H1 (cell line): Measurements from ENCODE around the gene BCAS4. TPM values are rescaled to one million over a fixed set of nuclear protein-coding genes. Genes with fewer than 3 reads are reported as not detected.

Experiments
- ATF3 ChIP-seq: IDR thresholded peaks from 2 replicates; pipeline ENCODE4 v1.6.1; 2011; ENCODE audit warnings: low read depth, mild to moderate bottlenecking, low read length; ENCODE audit not compliant: insufficient read depth
- CBX5 ChIP-seq: fragments of 300-800, 300-1000 bp; sonication (generic); IDR thresholded peaks from 2 replicates; pipeline ENCODE4 v1.7.1; 2016; ENCODE audit warnings: antibody characterized with exemption, low read length, low read depth
- CBX8 ChIP-seq: fragments of 300-800, 300-1000 bp; sonication (generic); IDR thresholded peaks from 2 replicates; pipeline ENCODE4 v1.7.1; 2016; ENCODE audit warnings: low read depth, low read length, borderline replicate concordance
- EP300 ChIP-seq, 2 experiments: IDR thresholded peaks; 1 replicate in 1 of 2; 2 replicates in 1 of 2; pipeline ENCODE4 v1.6.1; 2011 to 2012; ENCODE audit warnings: low read depth in 2 of 2, low read length in 2 of 2, mild to moderate bottlenecking in 2 of 2, borderline replicate concordance in 1 of 2, inconsistent platforms in 1 of 2, moderate library complexity in 1 of 2
- HDAC6 ChIP-seq: IDR thresholded peaks from one replicate; pipeline ENCODE4 v1.7.1; 2012; ENCODE audit warnings: low read depth, mild to moderate bottlenecking, inconsistent platforms, low read length, moderate library complexity
- KDM5A ChIP-seq: fragments of 200-600 bp; IDR thresholded peaks from 2 replicates; pipeline ENCODE4 v1.7.1; 2012; ENCODE audit warnings: mild to moderate bottlenecking, low read length, inconsistent platforms, mixed read lengths
- MAFK ChIP-seq: IDR thresholded peaks from 2 replicates; pipeline ENCODE4 v1.6.1; 2012; ENCODE audit warnings: low read depth, mild to moderate bottlenecking, improper control_type of control experiment, low read length
- SAP30 ChIP-seq: fragments of 300-600 bp; sonication (generic); IDR thresholded peaks from 2 replicates; pipeline ENCODE4 v1.7.1; 2012; ENCODE audit warnings: low read length, moderate library complexity, mild to moderate bottlenecking, inconsistent platforms; ENCODE audit not compliant: insufficient read depth, insufficient replicate concordance
- SP2 ChIP-seq: IDR thresholded peaks from 2 replicates; pipeline ENCODE4 v1.6.1; 2012; ENCODE audit warnings: mild to moderate bottlenecking, low read length, inconsistent platforms
- polyA plus RNA-seq, 7 experiments: library from polyadenylated mRNA; depleted of rRNA in 3 of 7; stranded (reverse) in 5 of 7; unstranded in 2 of 7; fragments of >200 nt in 5 of 7; fragments of 200-250 nt in 2 of 7; gene quantifications; 1 replicate in 5 of 7; 2 replicates in 1 of 7; 4 replicates in 1 of 7; pipeline versions ENCODE4 v1.2.1 to v1.2.3, GENCODE V29; 2011 to 2013; ENCODE audit warnings: missing spikeins in 2 of 7, mixed read lengths in 2 of 7
- total RNA-seq: library from RNA; stranded (reverse); fragmentation: NEBNext Ultra II Directional; extraction: Animal tissue kit (Norgen Biotek cat#: 25700); gene quantifications from 2 replicates; pipeline ENCODE4 v1.2.1, GENCODE V29; 2021

The BCAS4 gene
- total and polyA plus RNA-seq, 2 of the 8 experiments (the other 6 are each of a cell fraction or from before 2014, with no cell fraction given) = 21.2 to 23.6 TPM

DNA sequence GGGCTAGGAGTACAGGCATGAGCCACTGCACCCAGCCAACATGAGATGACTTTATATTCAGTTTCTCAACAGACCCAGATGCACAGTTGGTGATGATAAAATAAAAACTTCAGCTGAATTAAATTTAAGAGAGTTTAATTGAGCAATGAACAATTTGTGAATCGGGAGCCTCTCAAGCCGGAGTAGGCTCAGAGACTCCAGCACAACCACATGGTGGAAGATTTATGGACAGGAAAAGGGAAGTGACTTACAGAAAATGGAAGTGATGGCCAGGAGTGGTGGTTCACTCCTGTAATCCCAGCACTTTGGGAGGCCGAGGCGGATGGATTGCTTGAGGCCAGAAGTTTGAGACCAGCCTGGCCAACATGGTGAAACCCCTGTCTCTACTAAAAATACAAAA, 10.4 kb upstream of the BCAS4 start (continued):
- TF ChIP-seq EP300 (IDR thresholded peaks at IDR 0.05; ENCODE audit: borderline replicate concordance in 1 of 2, low read depth in 2 of 2, low read length in 2 of 2) (no peak), CBX5 (no peak), HDAC6 (no peak), MAFK (no peak), ATF3 (no peak), CBX8 (no peak), SP2 (no peak), KDM5A (no peak), SAP30 (no peak)
